ENCODE results near the gene SLC6A9. TPM values are rescaled to one million over a fixed set of nuclear protein-coding genes. Genes with fewer than 3 reads are reported as not detected.

Gene SLC6A9
- total RNA-seq, 4 donors from 2014 or later: 59.2 to 95.4 (median 84.5) TPM

GRCh38 chr1:44032170-44032790 is 1.0 kb upstream of the SLC6A9 start:
- peak in 1 of 2 donors; percentile 51 for DNase-seq (ENCODE audit: low spot score in 2 of 2)
- H3K4me3 ChIP-seq: no peak overlapping the region
- 38% methylated on average over 6 of the region's 6 CpGs for WGBS
- peak overlapping the region; percentile 89 for H3K27ac ChIP-seq
- peaks cover 64% of the 10 kb centered on the region for H3K4me1 ChIP-seq
- TF ChIP-seq POLR2AphosphoS5 (IDR thresholded peaks at IDR 0.05): no peak
- TF ChIP-seq POLR2A (IDR thresholded peaks at IDR 0.05): no peak
- no peak for TF ChIP-seq CTCF (IDR thresholded peaks at IDR 0.05)
- no peak for TF ChIP-seq EP300 (IDR thresholded peaks at IDR 0.05)
- no peaks in the 10 kb centered on the region for H3K9me3 ChIP-seq
- H3K27me3 ChIP-seq: no peaks in the 10 kb centered on the region
- H3K36me3 ChIP-seq: no peaks in the 10 kb centered on the region

GRCh38 chr1:44030605-44031251 is 534 bp downstream of the SLC6A9 start:
- peak overlapping the region; percentile 89 for H3K27ac ChIP-seq
- H3K4me1 ChIP-seq: peaks cover 55% of the 10 kb centered on the region
- no peaks in the 10 kb centered on the region for H3K9me3 ChIP-seq
- peak in 1 of 2 donors; percentile 63 for DNase-seq (ENCODE audit: low spot score in 2 of 2)
- 2% methylated on average over 13 of the region's 66 CpGs for WGBS
- H3K36me3 ChIP-seq: no peaks in the 10 kb centered on the region
- H3K27me3 ChIP-seq: no peaks in the 10 kb centered on the region
- TF ChIP-seq CTCF (IDR thresholded peaks at IDR 0.05) (no peak), POLR2AphosphoS5 (IDR thresholded peaks at IDR 0.05) (no peak), EP300 (IDR thresholded peaks at IDR 0.05) (no peak), POLR2A (IDR thresholded peaks at IDR 0.05) (no peak)
- peak overlapping the region; percentile 81 for H3K4me3 ChIP-seq

- no peak for TF ChIP-seq POLR2AphosphoS5 (IDR thresholded peaks at IDR 0.05)
- no peak for TF ChIP-seq EP300 (IDR thresholded peaks at IDR 0.05)
- TF ChIP-seq POLR2A (IDR thresholded peaks at IDR 0.05): no peak
- peaks cover 55% of the 10 kb centered on the region for H3K4me1 ChIP-seq
- WGBS: under 1% methylated on average over 23 of the region's 75 CpGs
Observed at GRCh38 chr1:44029911-44030604, 1.2 kb downstream of the SLC6A9 start.

GRCh38 chr1:44029260-44029910 is 1.9 kb downstream of the SLC6A9 start:
- DNase-seq (ENCODE audit: low spot score in 2 of 2): no peak
- no peaks in the 10 kb centered on the region for H3K27me3 ChIP-seq
- no peaks in the 10 kb centered on the region for H3K36me3 ChIP-seq
- H3K4me1 ChIP-seq: peaks cover 57% of the 10 kb centered on the region
- H3K9me3 ChIP-seq: no peaks in the 10 kb centered on the region
- H3K4me3 ChIP-seq: peak overlapping the region; percentile 81
- 27% methylated on average over 17 of the region's 17 CpGs for WGBS
- H3K27ac ChIP-seq: peak overlapping the region; percentile 89
- TF ChIP-seq POLR2A (IDR thresholded peaks at IDR 0.05) (no peak), EP300 (IDR thresholded peaks at IDR 0.05) (no peak), CTCF (IDR thresholded peaks at IDR 0.05) (no peak), POLR2AphosphoS5 (IDR thresholded peaks at IDR 0.05) (no peak)

More at GRCh38 chr1:44029911-44030604, 1.2 kb downstream of the SLC6A9 start:
- peak overlapping the region; percentile 81 for H3K4me3 ChIP-seq
- peak overlapping the region; percentile 89 for H3K27ac ChIP-seq
- peak; percentile 91 to 96 for DNase-seq (ENCODE audit: low spot score in 2 of 2)
- H3K9me3 ChIP-seq: no peaks in the 10 kb centered on the region
- no peaks in the 10 kb centered on the region for H3K36me3 ChIP-seq
- no peaks in the 10 kb centered on the region for H3K27me3 ChIP-seq

GRCh38 chr1:44027320-44027719 is 3.9 kb downstream of the SLC6A9 start:
- H3K4me1 ChIP-seq: peaks cover 45% of the 10 kb centered on the region
- no peak for TF ChIP-seq POLR2AphosphoS5 (IDR thresholded peaks at IDR 0.05)
- H3K4me3 ChIP-seq: no peak overlapping the region
- WGBS: 87% methylated on average over 3 of the region's 3 CpGs
- DNase-seq (ENCODE audit: low spot score in 2 of 2): peak in 1 of 2 donors; percentile 18
- H3K9me3 ChIP-seq: no peaks in the 10 kb centered on the region
- H3K27ac ChIP-seq: no peak overlapping the region
- H3K27me3 ChIP-seq: no peaks in the 10 kb centered on the region
- no peaks in the 10 kb centered on the region for H3K36me3 ChIP-seq

All from suprapubic skin (tissue), 4 donors.